ENCODE data around the gene LRRC36.

The LRRC36 gene

DNA sequence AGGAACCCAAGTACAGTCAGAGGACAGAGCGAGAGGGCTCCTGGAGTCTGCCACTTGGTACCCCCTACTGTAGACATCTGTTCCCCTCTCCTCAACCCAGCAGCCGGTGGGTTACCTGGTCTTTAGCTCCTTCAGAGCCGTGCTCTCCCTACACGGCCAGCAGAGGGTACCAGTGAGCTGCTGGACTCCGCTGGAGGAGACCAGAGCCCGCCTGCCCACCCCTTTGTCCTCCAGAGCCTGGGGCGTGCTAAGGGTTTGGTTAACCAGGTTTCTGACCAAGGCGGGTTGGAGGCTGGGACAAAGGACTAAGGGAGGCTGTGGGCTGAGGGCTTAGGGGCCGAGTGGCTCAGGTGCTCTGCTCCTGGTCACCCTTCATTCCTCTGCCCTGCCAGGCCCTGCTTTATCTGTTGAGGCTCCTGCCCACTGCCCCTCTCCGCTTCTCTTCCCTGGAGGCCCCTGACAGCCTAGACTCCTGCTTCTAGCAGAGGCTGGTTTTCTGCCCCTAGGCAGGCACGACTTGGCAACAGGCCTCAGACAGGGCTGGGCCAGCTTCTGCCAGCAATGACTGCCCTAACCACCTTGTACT, 101.6 kb downstream of the LRRC36 start:
- DNase-seq: peak; percentile 60

DNA sequence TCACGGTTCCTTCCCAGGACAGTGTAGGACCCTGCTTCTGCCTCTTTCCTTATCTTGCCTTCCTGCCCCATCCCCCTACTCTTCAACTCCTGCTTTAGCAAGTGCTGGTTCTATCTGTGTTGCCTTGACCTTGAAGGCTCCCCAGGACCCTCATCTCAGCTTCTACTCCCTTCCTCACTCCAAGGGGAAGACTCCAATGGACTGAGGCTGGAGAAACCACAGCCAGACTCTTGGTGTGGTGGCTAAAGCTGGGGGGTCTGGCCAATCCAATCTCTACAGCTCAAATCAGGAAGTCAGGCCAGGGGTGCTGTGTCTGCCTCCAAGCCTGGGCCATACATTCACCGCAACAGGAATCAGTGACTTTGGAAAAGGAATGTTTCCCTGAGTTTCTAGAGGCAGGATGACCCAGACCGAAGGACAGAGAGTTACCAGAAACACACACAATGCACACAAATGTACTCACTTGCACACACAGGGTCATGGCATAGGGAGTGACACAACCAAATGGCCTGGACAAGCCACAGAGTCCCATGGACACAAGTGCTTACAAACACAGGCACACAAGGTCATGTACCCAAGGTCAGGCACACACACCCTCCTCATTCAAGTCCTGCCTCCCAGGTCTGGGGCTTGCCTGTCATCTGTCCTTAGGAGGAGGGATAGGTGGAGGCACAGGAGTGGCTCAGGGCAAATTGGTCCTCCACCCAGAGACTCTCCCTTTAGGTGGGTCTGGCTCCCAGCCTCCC, 102.6 kb downstream of the LRRC36 start:
- no peak for DNase-seq

DNA sequence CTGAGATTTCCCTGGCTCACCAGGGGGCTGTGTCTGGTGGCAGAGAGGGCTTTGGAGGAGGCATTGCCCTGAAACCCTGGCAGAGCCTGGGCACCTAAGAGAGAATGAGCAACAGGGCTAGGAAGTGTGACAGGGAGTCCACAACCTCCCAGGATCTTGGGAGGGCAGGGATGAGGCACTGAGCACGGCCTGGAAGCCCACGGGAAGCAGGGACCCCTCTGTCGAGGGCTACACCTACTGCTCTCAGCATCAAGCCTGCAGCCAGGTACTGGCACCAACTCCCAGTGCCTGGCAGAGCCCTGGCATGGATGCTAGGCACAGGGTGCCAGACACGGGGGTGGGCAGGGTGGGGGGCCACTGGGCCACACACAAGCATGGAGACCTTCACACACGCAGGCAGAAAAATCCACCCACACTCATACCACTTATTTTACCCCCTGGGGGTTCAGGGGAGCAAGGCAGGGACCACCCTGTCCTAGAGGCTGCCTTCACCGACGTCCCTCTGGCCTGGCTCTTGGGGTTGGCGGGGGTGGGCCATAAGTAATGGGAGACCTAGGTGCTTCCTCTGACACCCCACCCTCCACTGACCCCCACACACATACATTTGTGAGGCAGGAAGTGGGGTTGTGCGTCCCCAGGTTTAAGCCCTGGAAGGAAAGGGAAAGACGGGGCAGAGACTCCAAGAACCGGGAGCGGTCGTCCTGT, 103.3 kb downstream of the LRRC36 start:
- no peak for DNase-seq

DNA sequence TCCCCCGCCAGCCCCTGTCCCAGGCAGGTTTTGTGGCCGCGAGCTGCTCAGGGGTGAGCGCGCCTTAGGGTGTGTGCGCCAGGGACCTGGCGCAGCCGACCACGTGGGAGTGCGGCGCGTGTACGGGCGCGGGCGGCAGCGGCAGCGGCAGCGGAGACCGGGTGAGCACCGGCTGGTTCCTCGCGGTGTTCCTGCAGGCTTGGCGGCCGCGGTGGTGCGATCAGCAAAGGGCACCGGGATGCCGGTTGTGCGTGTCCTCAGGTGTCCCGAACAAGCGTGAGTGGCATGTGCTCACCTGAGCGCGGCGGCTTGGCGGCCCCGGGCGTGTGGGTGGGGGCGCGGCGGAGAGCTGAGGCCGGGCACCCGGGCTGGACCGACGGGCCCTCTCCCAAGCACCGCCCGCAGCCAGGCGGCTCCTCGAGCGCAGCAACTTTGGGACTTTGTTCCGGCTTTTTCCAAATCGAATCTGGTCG, 103.9 kb downstream of the LRRC36 start:
- peak; percentile 21 for DNase-seq

DNA sequence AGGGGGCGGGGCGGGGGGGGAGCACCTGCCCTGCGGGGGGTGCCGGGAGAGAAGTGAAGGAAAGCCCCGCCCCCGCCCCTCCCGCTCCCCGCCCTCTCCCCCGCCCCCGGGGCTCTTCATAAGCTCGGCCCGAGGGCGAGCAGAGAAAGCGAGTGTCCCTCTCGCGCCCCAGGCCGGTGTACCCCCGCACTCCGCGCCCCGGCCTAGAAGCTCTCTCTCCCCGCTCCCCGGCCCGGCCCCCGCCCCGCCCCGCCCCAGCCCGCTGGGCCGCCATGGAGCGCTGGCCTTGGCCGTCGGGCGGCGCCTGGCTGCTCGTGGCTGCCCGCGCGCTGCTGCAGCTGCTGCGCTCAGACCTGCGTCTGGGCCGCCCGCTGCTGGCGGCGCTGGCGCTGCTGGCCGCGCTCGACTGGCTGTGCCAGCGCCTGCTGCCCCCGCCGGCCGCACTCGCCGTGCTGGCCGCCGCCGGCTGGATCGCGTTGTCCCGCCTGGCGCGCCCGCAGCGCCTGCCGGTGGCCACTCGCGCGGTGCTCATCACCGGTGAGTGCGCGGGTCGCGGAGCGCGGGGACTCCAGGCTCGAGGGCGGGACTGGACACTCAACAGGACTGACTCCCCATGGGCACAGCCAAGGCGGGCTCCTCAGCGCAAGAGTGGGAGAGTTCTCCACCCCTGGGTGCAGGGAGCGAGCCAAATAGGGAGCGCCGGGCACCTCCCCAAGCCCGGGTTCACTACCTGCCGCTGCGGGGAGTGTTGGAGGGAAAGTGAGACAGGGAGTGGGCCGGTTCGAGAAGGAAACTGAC, 104.6 kb downstream of the LRRC36 start, which contains the start of gene HSD11B2:
TSS of gene HSD11B2 (plus strand) at position 145 of the 798 bp plus-strand sequence. CDS start at position 273, 128 bp downstream.
- DNase-seq: peak; percentile 8

DNA sequence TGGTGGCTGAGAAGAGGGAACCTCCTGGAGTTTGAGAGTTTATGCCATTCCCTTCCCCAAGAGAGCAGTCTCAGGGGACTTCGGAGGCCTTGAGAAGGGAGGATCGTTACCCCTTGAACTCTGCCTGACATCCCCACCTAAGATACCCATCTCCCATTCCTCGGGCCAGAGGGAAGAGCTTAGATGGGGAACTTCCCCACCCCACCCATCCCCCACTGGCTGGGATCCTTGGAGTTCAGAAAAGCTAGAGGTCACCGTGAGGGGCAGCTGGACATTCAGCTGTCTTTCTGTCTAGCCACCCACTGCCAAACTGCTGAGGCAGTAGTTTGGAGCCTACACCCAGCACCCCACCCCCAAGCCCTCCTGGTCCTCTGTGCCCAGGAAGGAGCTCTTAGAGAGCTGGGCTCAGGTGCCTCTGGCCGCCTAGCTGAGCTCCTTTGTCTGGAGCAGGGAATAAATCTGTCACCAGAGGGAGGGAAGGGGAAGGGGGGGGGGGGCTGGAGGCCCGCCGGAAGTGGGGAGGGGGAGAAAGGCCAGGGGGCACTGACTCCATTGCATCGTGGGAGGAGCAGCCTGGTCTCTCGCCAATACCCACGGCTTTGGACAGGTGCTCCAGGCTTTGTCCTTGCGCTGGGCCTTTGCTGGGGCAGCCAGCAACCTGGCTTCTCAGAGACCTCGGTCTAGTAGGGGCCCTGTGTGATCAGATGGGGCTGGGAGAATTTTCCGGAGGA, 105.3 kb downstream of the LRRC36 start:
- DNase-seq: no peak

DNA sequence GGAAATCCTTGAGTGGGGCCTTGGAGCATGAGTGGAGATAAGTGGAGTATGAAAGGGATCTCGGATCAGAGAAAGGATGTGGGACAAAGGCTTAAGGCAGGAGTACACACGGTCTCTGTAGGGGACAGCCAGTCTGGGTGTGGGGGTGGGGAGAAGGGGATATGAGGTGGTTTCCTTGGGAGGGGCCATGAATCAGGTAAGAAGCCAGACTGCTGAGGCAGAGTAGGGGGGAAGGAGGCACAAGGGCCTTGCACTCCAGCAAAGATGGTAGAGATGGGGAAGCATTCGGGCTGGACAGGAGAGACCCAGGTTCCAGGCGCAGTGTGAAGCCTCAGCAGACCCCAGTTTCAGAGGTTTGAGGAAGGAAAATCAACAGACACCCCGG, 105.9 kb downstream of the LRRC36 start:
- no peak for DNase-seq

DNA sequence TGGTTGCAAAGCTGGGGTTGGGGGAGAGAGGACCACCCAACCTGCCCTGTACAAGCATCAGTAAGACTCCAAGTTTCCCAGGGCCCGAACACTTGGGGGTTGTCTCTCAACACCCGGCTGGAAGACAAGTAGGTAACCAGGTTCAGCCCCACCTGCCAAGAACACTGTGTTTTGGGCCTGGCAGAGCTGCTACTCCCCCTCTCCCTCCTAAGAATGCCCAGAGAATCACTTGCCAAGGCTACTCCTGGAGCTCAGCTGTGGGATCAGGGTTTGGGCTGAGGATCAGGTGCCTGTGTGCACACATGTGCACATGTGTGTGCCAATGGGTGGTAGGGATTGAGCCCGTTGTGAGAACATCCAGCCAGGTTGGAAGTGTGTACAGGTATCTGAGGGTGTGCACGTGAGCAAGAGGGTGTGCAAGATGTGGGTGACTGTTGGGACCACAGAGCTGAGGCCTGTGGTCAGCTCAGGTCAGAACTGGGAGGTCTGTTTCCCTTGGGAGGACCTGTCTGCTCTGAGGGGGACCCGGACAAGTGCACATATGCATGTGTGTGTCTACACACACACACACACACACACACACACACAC, 106.6 kb downstream of the LRRC36 start:
- no peak for DNase-seq

Data from stimulated activated CD4-positive, alpha-beta T cell treated with anti-CD3 and anti-CD28 coated beads, Interleukin-4, amount 100 ng/mL, for 24 hours (primary cell).